H1 (cell line): ENCODE data around the gene DEPP1. TPM values are rescaled to one million over a fixed set of nuclear protein-coding genes. Genes with fewer than 3 reads are reported as not detected.

Experiments
- CTCF ChIA-PET: fragments of 300-600 bp; sonication (Branson Sonifier 250); formaldehyde crosslinking; loops from one replicate; lab custom pipeline; 2021; ENCODE audit not compliant: partially characterized antibody; lab: Charles Lee
- POLR2A ChIA-PET: fragments of 300-600 bp; sonication (Branson Sonifier 250); formaldehyde crosslinking; loops from one replicate; lab custom pipeline; 2021; ENCODE audit warnings: inconsistent platforms; ENCODE audit not compliant: partially characterized antibody; lab: Charles Lee
- DNase-seq, 2 experiments: peaks; one replicate each; pipeline versions ENCODE4 v3.0.0 to v3.0.0-alpha.2; 2010 to 2022; ENCODE audit warnings: low spot score in 2 of 2, low read depth in 1 of 2, mixed read lengths in 1 of 2
- FAIRE-seq: peaks from 2 replicates; lab custom pipeline; 2011; peaks lifted over from hg19 to GRCh38; lab: Jason Lieb, UNC
- H2AFZ ChIP-seq: 2 replicates; pipeline ENCODE4 v1.8.1; 2012; ENCODE audit warnings: low read length, inconsistent platforms
- H2AK5ac ChIP-seq: 2 replicates; pipeline ENCODE4 v1.6.1; 2013; ENCODE audit warnings: low read depth, low read length
- H2BK120ac ChIP-seq: replicated peaks from 2 replicates; pipeline ENCODE3; 2013; ENCODE audit warnings: low read depth, low read length, inconsistent platforms
- H2BK12ac ChIP-seq: 2 replicates; pipeline ENCODE4 v1.6.1; 2013; ENCODE audit warnings: low read depth, low read length
- H2BK15ac ChIP-seq: 2 replicates; pipeline ENCODE4 v1.6.1; 2013; ENCODE audit warnings: low read length
- H2BK20ac ChIP-seq: 2 replicates; pipeline ENCODE4 v1.6.1; 2013; ENCODE audit warnings: low read length
- H2BK5ac ChIP-seq: 2 replicates; pipeline ENCODE4 v1.6.1; 2013; ENCODE audit warnings: low read depth, low read length
- H3K14ac ChIP-seq: 2 replicates; pipeline ENCODE4 v1.6.1; 2013; ENCODE audit warnings: inconsistent platforms; ENCODE audit not compliant: insufficient read length
- H3K18ac ChIP-seq: 2 replicates; pipeline ENCODE4 v1.6.1; 2013; ENCODE audit warnings: low read length; ENCODE audit errors: extremely low read depth
- H3K23ac ChIP-seq: 2 replicates; pipeline ENCODE4 v1.6.1; 2013; ENCODE audit warnings: inconsistent platforms; ENCODE audit not compliant: insufficient read length
- H3K23me2 ChIP-seq: 2 replicates; pipeline ENCODE4 v1.6.1; 2013; ENCODE audit warnings: low read depth, low read length
- H3K27ac ChIP-seq: 2 replicates; pipeline ENCODE4 v1.6.1; 2011; ENCODE audit warnings: low read depth, low read length, inconsistent platforms
- H3K27me3 ChIP-seq, 4 experiments: replicated peaks in 1 of 4; 1 replicate in 1 of 4; 2 replicates in 3 of 4; pipeline versions ENCODE4 v1.6.1 to v1.8.1; 2011 to 2013; ENCODE audit warnings: low read length in 3 of 4, mild to moderate bottlenecking in 3 of 4, inconsistent platforms in 2 of 4, mixed read lengths in 2 of 4, moderate library complexity in 1 of 4; ENCODE audit not compliant: control insufficient read depth in 3 of 4, insufficient read depth in 3 of 4; ENCODE audit errors: extremely low read depth in 1 of 4
- H3K36me3 ChIP-seq, 4 experiments: 2 replicates each; pipeline versions ENCODE4 v1.6.1 to v1.8.1; 2011 to 2013; ENCODE audit warnings: mild to moderate bottlenecking in 4 of 4, low read length in 3 of 4, moderate library complexity in 2 of 4, control low read depth in 1 of 4, inconsistent platforms in 1 of 4; ENCODE audit not compliant: insufficient read depth in 4 of 4, control insufficient read depth in 2 of 4
- H3K4ac ChIP-seq: replicated peaks from 2 replicates; pipeline ENCODE3; 2013; ENCODE audit warnings: low read length, low read depth, mixed read lengths, inconsistent platforms; ENCODE audit not compliant: insufficient read length
- H3K4me1 ChIP-seq, 4 experiments: replicated peaks in 1 of 4; 1 replicate in 1 of 4; 2 replicates in 3 of 4; pipeline versions ENCODE4 v1.6.1 to v1.8.1; 2011 to 2013; ENCODE audit warnings: low read length in 3 of 4, inconsistent platforms in 2 of 4, mixed read lengths in 1 of 4; ENCODE audit not compliant: insufficient read depth in 4 of 4, control insufficient read depth in 3 of 4
- H3K4me2 ChIP-seq, 2 experiments: 2 replicates each; pipeline versions ENCODE4 v1.6.1 to v1.8.1; 2011 to 2013; ENCODE audit warnings: low read depth in 2 of 2, low read length in 2 of 2, control low read depth in 1 of 2, inconsistent platforms in 1 of 2, mild to moderate bottlenecking in 1 of 2; ENCODE audit not compliant: insufficient read depth in 1 of 2
- H3K4me3 ChIP-seq, 4 experiments: fragments of 200-600, 300-600 bp in 1 of 4; sonication (generic), shearing (Covaris generic), sonication (Bioruptor Twin) in 1 of 4; 2 replicates each; pipeline versions ENCODE4 v1.5.1 to v1.8.1; 2011 to 2016; ENCODE audit warnings: low read length in 4 of 4, low read depth in 3 of 4, control low read depth in 2 of 4, inconsistent platforms in 2 of 4, mild to moderate bottlenecking in 2 of 4, mixed read lengths in 1 of 4, moderate library complexity in 1 of 4; ENCODE audit not compliant: insufficient read depth in 2 of 4; ENCODE audit errors: extremely low read depth in 1 of 4
- H3K56ac ChIP-seq: replicated peaks from 2 replicates; pipeline ENCODE3; 2013; ENCODE audit warnings: low read depth, mild to moderate bottlenecking, mixed read lengths, low read length, inconsistent platforms; ENCODE audit not compliant: insufficient read length
- H3K79me1 ChIP-seq: 2 replicates; pipeline ENCODE4 v1.6.1; 2013; ENCODE audit warnings: low read depth, low read length, control low read depth
- H3K79me2 ChIP-seq, 2 experiments: 2 replicates each; pipeline versions ENCODE4 v1.6.1 to v1.8.1; 2012 to 2013; ENCODE audit warnings: low read length in 2 of 2, mild to moderate bottlenecking in 2 of 2, inconsistent platforms in 1 of 2; ENCODE audit not compliant: insufficient read depth in 2 of 2, control insufficient read depth in 1 of 2
- H3K9ac ChIP-seq, 4 experiments: replicated peaks in 1 of 4; 1 replicate in 1 of 4; 2 replicates in 3 of 4; pipeline versions ENCODE4 v1.6.1 to v1.8.1; 2011 to 2013; ENCODE audit warnings: low read depth in 3 of 4, low read length in 3 of 4, control low read depth in 2 of 4, mild to moderate bottlenecking in 2 of 4, moderate library complexity in 2 of 4, inconsistent platforms in 1 of 4; ENCODE audit errors: extremely low read depth in 1 of 4
- H3K9me3 ChIP-seq, 2 experiments: 2 replicates each; pipeline versions ENCODE4 v1.6.1 to v1.8.1; 2012 to 2013; ENCODE audit warnings: mild to moderate bottlenecking in 2 of 2, moderate library complexity in 2 of 2, control low read depth in 1 of 2, inconsistent platforms in 1 of 2, low read depth in 1 of 2, low read length in 1 of 2, mixed read lengths in 1 of 2; ENCODE audit not compliant: insufficient read depth in 2 of 2
- H4K20me1 ChIP-seq, 2 experiments: replicated peaks in 1 of 2; 2 replicates each; pipeline versions ENCODE3 to v1.8.1; 2011 to 2013; ENCODE audit warnings: inconsistent platforms in 2 of 2, low read length in 2 of 2, mild to moderate bottlenecking in 1 of 2; ENCODE audit not compliant: insufficient read depth in 2 of 2, control insufficient read depth in 1 of 2
- H4K5ac ChIP-seq: 2 replicates; pipeline ENCODE4 v1.6.1; 2013; ENCODE audit warnings: low read length, low read depth, mixed read lengths, inconsistent platforms; ENCODE audit not compliant: insufficient read length
- H4K8ac ChIP-seq: 2 replicates; pipeline ENCODE4 v1.8.0; 2013; ENCODE audit warnings: mild to moderate bottlenecking, moderate library complexity, low read length, inconsistent platforms; ENCODE audit not compliant: insufficient read depth; ENCODE audit errors: extremely low read depth
- H4K91ac ChIP-seq: replicated peaks from 2 replicates; pipeline ENCODE3; 2013; ENCODE audit warnings: low read length, mixed read lengths, inconsistent platforms; ENCODE audit not compliant: insufficient read length
- BACH1 ChIP-seq: IDR thresholded peaks from 2 replicates; pipeline ENCODE4 v1.6.1; 2012; ENCODE audit warnings: low read length, improper control_type of control experiment
- WGBS, 2 experiments: shearing (Covaris generic) in 1 of 2; methylation state at CpG; one replicate each; pipeline versions ENCODE4 v1.1.6 to v1.1.7; 2013 to 2015; ENCODE audit warnings: low lambda C conversion rate in 2 of 2, mixed read lengths in 2 of 2, inconsistent platforms in 1 of 2, low coverage in 1 of 2, missing lambda C conversion rate in 1 of 2; ENCODE audit not compliant: insufficient replicate concordance in 2 of 2, insufficient coverage in 1 of 2, insufficient read length in 1 of 2; ENCODE audit errors: extremely low coverage in 1 of 2, missing lambda C conversion rate in 1 of 2; 5-methylcytosine and 5-hydroxymethylcytosine counted together
- polyA plus RNA-seq, 7 experiments: library from polyadenylated mRNA; depleted of rRNA in 3 of 7; stranded (reverse) in 5 of 7; unstranded in 2 of 7; fragments of >200 nt in 5 of 7; fragments of 200-250 nt in 2 of 7; gene quantifications; 1 replicate in 5 of 7; 2 replicates in 1 of 7; 4 replicates in 1 of 7; pipeline versions ENCODE4 v1.2.1 to v1.2.3, GENCODE V29; 2011 to 2013; ENCODE audit warnings: missing spikeins in 2 of 7, mixed read lengths in 2 of 7
- total RNA-seq: library from RNA; stranded (reverse); fragmentation: NEBNext Ultra II Directional; extraction: Animal tissue kit (Norgen Biotek cat#: 25700); gene quantifications from 2 replicates; pipeline ENCODE4 v1.2.1, GENCODE V29; 2021

Gene DEPP1
- total and polyA plus RNA-seq, 2 of the 8 experiments (the other 6 are each of a cell fraction or from before 2014, with no cell fraction given): 0.67 to 4.5 TPM

GRCh38 chr10:44995581-44995913, 16.9 kb upstream of the DEPP1 start:
- no peak for TF ChIP-seq BACH1
- TF ChIP-seq, all 59 proteins: peak for 0
- no peak overlapping the region for H3K4me2 ChIP-seq
- no peaks in the 10 kb centered on the region for H3K79me2 ChIP-seq
- peaks cover 0 to 3% (median 0%) of the 10 kb centered on the region in 4 experiments; a peak in 1 of 8 replicates for H3K36me3 ChIP-seq
- CTCF ChIA-PET: interaction anchor here (0.8 to 8.7 kb wide), 7 partner anchors 10 to 67 kb away, joined by 3 to 84 read pairs (median 4); partner anchors contain the start of gene DEPP1
- no peak overlapping the region for H3K23ac ChIP-seq
- no peaks in the 10 kb centered on the region for H4K20me1 ChIP-seq
- no peak overlapping the region for H2AK5ac ChIP-seq
- POLR2A ChIA-PET: interaction anchor here (1.3 to 1.7 kb wide), 3 partner anchors 8 to 20 kb away, joined by 3 to 4 read pairs (median 4); no protein-coding TSS in a partner anchor
- no peaks in the 10 kb centered on the region for H3K9me3 ChIP-seq
- no peak overlapping the region for H2BK20ac ChIP-seq
- H3K23me2 ChIP-seq: no peaks in the 10 kb centered on the region
- no peak overlapping the region for H3K4me3 ChIP-seq
- no peak overlapping the region for H3K18ac ChIP-seq
- no peak overlapping the region for H2BK15ac ChIP-seq
- no peak overlapping the region for H3K4ac ChIP-seq
- H2BK12ac ChIP-seq: no peak overlapping the region
- no peak overlapping the region for H3K9ac ChIP-seq
- 91% methylated on average over 4 of the region's 4 CpGs; no CpG with 5 or more reads in 1 of the 2 experiments for WGBS, 2 experiments
- no peak overlapping the region for H3K14ac ChIP-seq
- H4K5ac ChIP-seq: no peak overlapping the region
- no peak overlapping the region for H3K27ac ChIP-seq
- H2BK120ac ChIP-seq: no peak overlapping the region
- no peaks in the 10 kb centered on the region; the same call in 1 of the 2 replicates for H3K79me1 ChIP-seq
- DNase-seq (no peak), FAIRE-seq (no peak)
- no peak overlapping the region for H4K8ac ChIP-seq
- H3K56ac ChIP-seq: no peak overlapping the region
- H3K4me1 ChIP-seq: peaks cover 7 to 27% (median 14%) of the 10 kb centered on the region in 4 experiments; a peak in 6 of 7 replicates
- no peak overlapping the region for H4K91ac ChIP-seq
- H3K27me3 ChIP-seq: peaks cover 0 to 4% (median 4%) of the 10 kb centered on the region in 4 experiments; a peak in 6 of 7 replicates
- H2BK5ac ChIP-seq: no peak overlapping the region
- H2AFZ ChIP-seq: no peak overlapping the region
